HepG2 (cell line): ENCODE measurements around the gene UTF1. TPM values are rescaled to one million over a fixed set of nuclear protein-coding genes. Genes with fewer than 3 reads are reported as not detected.

Source experiments
- ATAC-seq: fragments of 200-7000 bp; cut with Tn5 transposase; 3 replicates; pipeline ENCODE4 v1.9.1; 2020; ENCODE audit warnings: mild to moderate bottlenecking, moderate library complexity
- BruUV-seq: library from RNA; stranded (reverse); fragments of 400-500 nt; replicated peaks from 2 replicates; lab custom pipeline; 2021; lab: Mats Ljungman, UMichigan
- CTCF ChIA-PET: fragments of 300-600 bp; formaldehyde crosslinking; extraction: SDS; loops from one replicate; lab custom pipeline; 2021; ENCODE audit warnings: low total read pairs, inconsistent platforms, low intra/inter-chr PET ratio; lab: Yijun Ruan, JAX
- POLR2A ChIA-PET: fragments of 350-600 bp; sonication (Branson Sonifier 250); formaldehyde crosslinking; loops from one replicate; lab custom pipeline; 2020; ENCODE audit warnings: antibody characterized with exemption, inconsistent platforms; lab: Yijun Ruan, JAX
- DNase-seq: peaks from one replicate; pipeline ENCODE4 v3.0.0-alpha.2; 2015; ENCODE audit warnings: low spot score
- FAIRE-seq: peaks from 3 replicates; lab custom pipeline; 2011; peaks lifted over from hg19 to GRCh38; lab: Jason Lieb, UNC
- H2AFZ ChIP-seq: one replicate; pipeline ENCODE4 v1.6.1; 2011; ENCODE audit warnings: low read length, inconsistent platforms
- H3K27ac ChIP-seq: fragments of 300-600 bp; 3 replicates; pipeline ENCODE4 v1.8.0; 2011; ENCODE audit warnings: mixed run types, mild to moderate bottlenecking, mixed read lengths, low read length, inconsistent platforms; ENCODE audit not compliant: insufficient read depth; ENCODE audit errors: extremely low read length
- H3K27me3 ChIP-seq, 2 experiments: fragments of 200-600 bp in 1 of 2; 2 replicates in 1 of 2; 3 replicates in 1 of 2; pipeline versions ENCODE4 v1.6.0 to v1.8.0; 2011; ENCODE audit warnings: low read length in 2 of 2, mild to moderate bottlenecking in 2 of 2, moderate library complexity in 2 of 2, inconsistent platforms in 1 of 2; ENCODE audit not compliant: insufficient read depth in 2 of 2, control insufficient read depth in 1 of 2
- H3K36me3 ChIP-seq, 2 experiments: fragments of 200-600 bp in 1 of 2; replicated peaks in 1 of 2; 2 replicates in 1 of 2; 3 replicates in 1 of 2; pipeline versions ENCODE4 v1.5.1 to v1.8.0; 2011; ENCODE audit warnings: low read length in 2 of 2, inconsistent platforms in 1 of 2; ENCODE audit not compliant: insufficient read depth in 2 of 2, control insufficient read depth in 1 of 2
- H3K4me1 ChIP-seq: 2 replicates; pipeline ENCODE4 v1.5.1; 2012; ENCODE audit warnings: low read length, inconsistent platforms; ENCODE audit not compliant: insufficient read depth
- H3K4me2 ChIP-seq: 2 replicates; pipeline ENCODE4 v1.6.0; 2011; ENCODE audit warnings: low read depth, low read length, inconsistent platforms
- H3K4me3 ChIP-seq, 3 experiments: fragments of 200-600 bp in 1 of 3; sonication (generic), shearing (Covaris generic) in 1 of 3; replicated peaks in 1 of 3; 2 replicates each; pipeline ENCODE4 v1.5.1; 2011 to 2016; ENCODE audit warnings: low read length in 3 of 3, inconsistent platforms in 2 of 3, low read depth in 2 of 3, mild to moderate bottlenecking in 2 of 3, control low read depth in 1 of 3, mixed read lengths in 1 of 3; ENCODE audit not compliant: insufficient read depth in 1 of 3
- H3K79me2 ChIP-seq: one replicate; pipeline ENCODE4 v1.6.1; 2011; ENCODE audit warnings: low read length, inconsistent platforms; ENCODE audit not compliant: insufficient read depth
- H3K9ac ChIP-seq: 2 replicates; pipeline ENCODE4 v1.6.0; 2011; ENCODE audit warnings: mild to moderate bottlenecking, low read depth, low read length, inconsistent platforms; ENCODE audit not compliant: insufficient read depth
- H3K9me3 ChIP-seq: 2 replicates; pipeline ENCODE4 v1.5.1; 2012; ENCODE audit warnings: mild to moderate bottlenecking, low read length
- H4K20me1 ChIP-seq: 2 replicates; pipeline ENCODE4 v1.6.0; 2011; ENCODE audit warnings: inconsistent platforms, mild to moderate bottlenecking, low read length, moderate library complexity; ENCODE audit not compliant: insufficient read depth
- ATAD3A ChIP-seq: sonication (generic); formaldehyde crosslinking; IDR thresholded peaks from 2 replicates; pipeline ENCODE4 v1.4.0; 2020; ENCODE audit warnings: missing genetic modification reagents
- DBP ChIP-seq: sonication (generic); formaldehyde crosslinking; IDR thresholded peaks from 2 replicates; pipeline ENCODE4 v1.4.0; 2020; ENCODE audit warnings: missing genetic modification reagents; ENCODE audit errors: not compliant biosample characterization
- HNRNPLL ChIP-seq: fragments of 200-400 bp; formaldehyde crosslinking; IDR thresholded peaks from 2 replicates; pipeline ENCODE4 v1.6.1; 2017; ENCODE audit warnings: mild to moderate bottlenecking, low read depth, low read length; ENCODE audit not compliant: poor library complexity, severe bottlenecking
- HOXA3 ChIP-seq: sonication (generic); formaldehyde crosslinking; IDR thresholded peaks from 2 replicates; pipeline ENCODE4 v1.5.0; 2020; ENCODE audit warnings: missing genetic modification reagents
- KAT8 ChIP-seq: IDR thresholded peaks from 2 replicates; pipeline ENCODE4 v1.6.1; 2016; ENCODE audit warnings: missing genetic modification reagents, missing compliant biosample characterization
- NFATC3 ChIP-seq: sonication (generic); formaldehyde crosslinking; IDR thresholded peaks from 2 replicates; pipeline ENCODE4 v1.5.1; 2020; ENCODE audit warnings: mild to moderate bottlenecking, missing genetic modification reagents
- PHF5A ChIP-seq: IDR thresholded peaks from one replicate; pipeline ENCODE4 v1.6.1; 2018; ENCODE audit warnings: low read depth, missing genetic modification reagents; ENCODE audit not compliant: unreplicated experiment
- THYN1 ChIP-seq: sonication (generic); formaldehyde crosslinking; IDR thresholded peaks from 2 replicates; pipeline ENCODE4 v1.8.1; 2023; ENCODE audit warnings: low read depth, mild to moderate bottlenecking, moderate library complexity, missing genetic modification reagents, borderline replicate concordance
- ZFP36L1 ChIP-seq: sonication (generic); formaldehyde crosslinking; IDR thresholded peaks from 2 replicates; pipeline ENCODE4 v1.8.0; 2022; ENCODE audit warnings: mild to moderate bottlenecking, missing genetic modification reagents, moderate library complexity
- ZFP82 ChIP-seq: sonication (generic); formaldehyde crosslinking; IDR thresholded peaks from 2 replicates; pipeline ENCODE4 v1.5.1; 2020; ENCODE audit warnings: mild to moderate bottlenecking, missing genetic modification reagents, borderline replicate concordance
- ZNF274 ChIP-seq: sonication (generic); formaldehyde crosslinking; IDR thresholded peaks from 2 replicates; pipeline ENCODE4 v1.5.1; 2020; ENCODE audit warnings: mild to moderate bottlenecking, missing genetic modification reagents
- ZNF781 ChIP-seq: sonication (generic); formaldehyde crosslinking; IDR thresholded peaks from 2 replicates; pipeline ENCODE4 v1.5.1; 2020; ENCODE audit warnings: borderline replicate concordance, mild to moderate bottlenecking, missing genetic modification reagents; ENCODE audit errors: not compliant biosample characterization
- ZNF878 ChIP-seq: sonication (generic); formaldehyde crosslinking; IDR thresholded peaks from 2 replicates; pipeline ENCODE4 v1.8.1; 2023; ENCODE audit warnings: mild to moderate bottlenecking, missing genetic modification reagents, moderate library complexity
- ZXDC ChIP-seq: sonication (generic); formaldehyde crosslinking; IDR thresholded peaks from 2 replicates; pipeline ENCODE4 v1.5.0; 2020; ENCODE audit warnings: mild to moderate bottlenecking, missing genetic modification reagents
- ZZZ3 ChIP-seq: sonication (generic); formaldehyde crosslinking; IDR thresholded peaks from 2 replicates; pipeline ENCODE4 v1.4.0; 2020; ENCODE audit warnings: missing genetic modification reagents, mild to moderate bottlenecking, borderline replicate concordance
- WGBS: methylation state at CpG from one replicate; pipeline ENCODE4 v1.1.6; 2017; ENCODE audit warnings: low lambda C conversion rate; 5-methylcytosine and 5-hydroxymethylcytosine counted together
- in situ Hi-C: cut with HindIII; loops from 2 replicates; pipeline ENCODE4 v1.10.0; 2017; ENCODE audit warnings: low pct_unique_long_range_greater_than_20kb; ENCODE audit not compliant: extremely low pct_ligation_motif_present
- intact Hi-C: fragments of 100-400 bp; cut with micrococcal nuclease; formaldehyde crosslinking; loops from one replicate; pipeline ENCODE4 v1.10.0; 2022; ENCODE audit not compliant: unreplicated experiment
- polyA plus RNA-seq, 8 experiments: library from polyadenylated mRNA; depleted of rRNA in 3 of 8; stranded (reverse) in 7 of 8; unstranded in 1 of 8; fragments of >200 nt; fragmentation: Illumina TruSeq in 4 of 8; extraction: Trizol in 4 of 8; gene quantifications; 2 replicates each; pipeline versions ENCODE4 v1.2.1 to v1.2.3, GENCODE V29; 2011 to 2016; ENCODE audit warnings: low read depth in 4 of 8, missing spikeins in 1 of 8, mixed read lengths in 1 of 8; ENCODE audit not compliant: insufficient read depth in 1 of 8
- total RNA-seq, 5 experiments: library from RNA; depleted of rRNA; stranded (reverse); fragments of >200 nt; fragmentation: Illumina TruSeq; extraction: Trizol; gene quantifications; 2 replicates each; pipeline ENCODE4 v1.2.3, GENCODE V29; 2016; ENCODE audit warnings: low read depth in 1 of 5

The UTF1 gene
- total and polyA plus RNA-seq, 2 of the 13 experiments (the other 11 are each of a cell fraction or from before 2014, with no cell fraction given), result not detected

DNA sequence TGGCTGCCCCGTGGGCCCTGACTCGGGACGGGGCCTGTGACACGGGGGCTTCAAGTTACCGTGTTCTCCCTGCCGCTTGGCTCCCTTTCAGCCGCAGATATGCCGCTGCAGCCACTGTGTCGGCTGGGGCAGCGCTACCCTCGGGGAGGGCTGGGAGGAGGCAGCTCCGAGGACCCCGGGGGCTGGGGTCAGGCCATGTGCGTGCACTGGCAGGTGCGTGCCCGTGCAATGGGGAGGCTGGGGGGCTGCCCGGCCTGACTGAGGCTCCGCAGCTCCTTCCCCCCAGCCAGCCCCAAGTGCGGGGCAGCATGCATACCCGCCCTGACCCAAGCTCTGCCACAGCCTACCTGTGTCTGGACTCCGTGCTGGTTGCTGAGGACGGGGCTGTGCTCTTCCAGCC is 40.8 kb upstream of the UTF1 start:
- ChIA-PET CTCF (no interaction called here), POLR2A (no interaction called here)
- no peaks in the 10 kb centered on the region for H4K20me1 ChIP-seq
- no peak overlapping the region for H3K9ac ChIP-seq
- 46% methylated on average over 4 of the region's 22 CpGs for WGBS
- in situ Hi-C loops, result no loop called here
- TF ChIP-seq ZNF878 (CRISPR knock-in tag) (no peak), ZFP82 (CRISPR knock-in tag) (no peak), PHF5A (CRISPR knock-in tag) (no peak), ZZZ3 (CRISPR knock-in tag) (no peak), ZNF781 (CRISPR knock-in tag) (no peak), ZNF274 (no peak), HOXA3 (CRISPR knock-in tag) (no peak), NFATC3 (no peak), THYN1 (CRISPR knock-in tag) (no peak), DBP (no peak), ZXDC (CRISPR knock-in tag) (no peak), ZFP36L1 (CRISPR knock-in tag) (no peak), KAT8 (CRISPR knock-in tag) (no peak), ATAD3A (CRISPR knock-in tag) (no peak), HNRNPLL (no peak)
- H2AFZ ChIP-seq, result no peak overlapping the region
- no peaks in the 10 kb centered on the region for H3K36me3 ChIP-seq
- ATAC-seq (no peak), FAIRE-seq (no peak), DNase-seq (no peak)
- intact Hi-C loops, result no loop called here
- BruUV-seq, result no TSS peak
- peaks cover 10% of the 10 kb centered on the region; the same call in 1 of the 2 replicates for H3K4me1 ChIP-seq
- H3K79me2 ChIP-seq, result no peaks in the 10 kb centered on the region
- H3K9me3 ChIP-seq, result no peaks in the 10 kb centered on the region
- no peak overlapping the region for H3K4me2 ChIP-seq
- H3K4me3 ChIP-seq, result no peak overlapping the region
- no peak overlapping the region for H3K27ac ChIP-seq
- peaks cover 10 to 43% of the 10 kb centered on the region in 2 experiments; a peak in 4 of 5 replicates for H3K27me3 ChIP-seq
